ENCODE data around the gene PLA2G4E. TPM values are rescaled to one million over a fixed set of nuclear protein-coding genes. Genes with fewer than 3 reads are reported as not detected.

Gene PLA2G4E
- total and polyA plus RNA-seq, 9 donors: 0.02 to 0.11 TPM; not detected in 7

- DNase-seq: no peak
- no peak for TF ChIP-seq POLR2A (IDR thresholded peaks at IDR 0.05)
- no peak for TF ChIP-seq EP300 (IDR thresholded peaks at IDR 0.05)
- no peak for TF ChIP-seq CTCF (IDR thresholded peaks at IDR 0.05)
- intact Hi-C loops (cut with DNase I): no loop called here
- Histone ChIP-seq H3K9me3 (no peaks in the 10 kb centered on the region), H3K27ac (no peak overlapping the region), H3K4me1 (ENCODE audit: insufficient read depth) (no peaks in the 10 kb centered on the region), H3K36me3 (no peaks in the 10 kb centered on the region), H3K4me3 (no peak overlapping the region), H3K27me3 (no peaks in the 10 kb centered on the region)
- WGBS, 3 donors: 48 to 68% (median 59%) methylated on average over 6 of the region's 6 CpGs
These were observed 10.5 kb upstream of the PLA2G4E start for GRCh38 chr15:42031198-42031915.

GRCh38 chr15:42027521-42027920, 6.7 kb upstream of the PLA2G4E start:
- Histone ChIP-seq H3K27ac (no peak overlapping the region), H3K9me3 (no peaks in the 10 kb centered on the region), H3K36me3 (no peaks in the 10 kb centered on the region), H3K4me1 (ENCODE audit: insufficient read depth) (no peaks in the 10 kb centered on the region), H3K4me3 (no peak overlapping the region), H3K27me3 (no peaks in the 10 kb centered on the region)
- TF ChIP-seq POLR2A (IDR thresholded peaks at IDR 0.05) (no peak), CTCF (IDR thresholded peaks at IDR 0.05) (no peak), EP300 (IDR thresholded peaks at IDR 0.05) (no peak)
- DNase-seq: no peak
- intact Hi-C loops (cut with DNase I): no loop called here
- WGBS, 3 donors: 72 to 77% (median 73%) methylated on average over 7 of the region's 7 CpGs

- intact Hi-C loops (cut with DNase I): no loop called here
- H3K27me3 ChIP-seq: no peaks in the 10 kb centered on the region
- no peaks in the 10 kb centered on the region for H3K9me3 ChIP-seq
- no peak for DNase-seq
- no peak overlapping the region for H3K27ac ChIP-seq
- H3K4me1 ChIP-seq (ENCODE audit: insufficient read depth): no peaks in the 10 kb centered on the region
- TF ChIP-seq POLR2A (IDR thresholded peaks at IDR 0.05) (no peak), EP300 (IDR thresholded peaks at IDR 0.05) (no peak)
- H3K36me3 ChIP-seq: no peaks in the 10 kb centered on the region
- no peak overlapping the region for H3K4me3 ChIP-seq
- WGBS, 3 donors: 72 to 100% (median 96%) methylated on average over 3 to 4 of the region's 4 CpGs
These were observed 3.5 kb upstream of the PLA2G4E start for GRCh38 chr15:42024303-42024702.

GRCh38 chr15:42021593-42021992, 751 bp upstream of the PLA2G4E start:
- 84 to 88% (median 88%) methylated on average over 5 of the region's 5 CpGs for WGBS, 3 donors
- Histone ChIP-seq H3K4me3 (no peak overlapping the region), H3K27me3 (no peaks in the 10 kb centered on the region), H3K4me1 (ENCODE audit: insufficient read depth) (no peaks in the 10 kb centered on the region), H3K9me3 (no peaks in the 10 kb centered on the region), H3K36me3 (no peaks in the 10 kb centered on the region), H3K27ac (no peak overlapping the region)
- no peak for DNase-seq
- TF ChIP-seq EP300 (IDR thresholded peaks at IDR 0.05) (no peak), POLR2A (IDR thresholded peaks at IDR 0.05) (no peak), CTCF (IDR thresholded peaks at IDR 0.05) (no peak)
- intact Hi-C loops (cut with DNase I): no loop called here
